ENCODE results near the gene UNCX.

DNA sequence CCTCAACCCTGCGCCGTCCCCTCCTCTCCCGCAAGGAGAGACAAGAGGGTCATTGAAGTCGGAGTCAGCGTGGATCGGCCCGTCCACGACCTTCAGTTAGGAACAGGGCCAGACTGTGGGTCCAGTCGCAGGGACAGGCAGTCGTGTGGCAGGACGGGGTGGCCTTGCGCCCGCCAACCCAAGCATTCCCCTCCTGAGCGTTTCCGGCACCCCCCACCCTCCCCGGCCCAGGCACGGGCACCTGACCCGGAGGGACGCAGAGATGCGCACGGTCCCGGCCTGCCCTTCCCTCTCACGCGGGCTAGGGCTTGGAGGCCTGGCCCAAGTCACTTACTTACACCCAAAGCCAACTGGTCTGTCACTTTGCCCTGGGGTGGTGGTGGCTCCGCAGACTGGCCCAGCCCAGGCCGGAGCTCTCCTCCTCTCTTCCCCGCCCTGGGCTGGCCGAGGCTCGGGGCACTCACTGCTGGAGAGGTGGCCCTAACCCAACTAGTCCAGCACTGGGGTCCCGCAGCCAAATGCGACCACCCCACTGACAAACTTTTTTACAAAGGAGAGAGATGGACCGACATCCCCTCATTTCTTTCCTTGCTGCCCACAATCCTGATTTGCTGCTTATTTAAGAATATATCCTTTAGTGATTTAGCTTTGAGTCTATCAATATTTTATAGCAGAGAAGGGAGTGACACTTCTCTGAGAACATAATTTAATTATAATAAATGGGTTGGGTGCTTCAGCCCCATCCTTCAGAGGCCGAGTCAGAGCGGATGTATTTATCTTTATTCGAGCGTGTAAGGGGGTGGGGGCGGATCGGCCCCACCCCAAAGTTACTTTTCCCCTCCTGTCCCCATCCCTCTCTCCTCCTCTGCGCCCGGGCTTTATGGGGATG, 1.2 kb upstream of the UNCX start:
- TF ChIP-seq, protein P1, sequence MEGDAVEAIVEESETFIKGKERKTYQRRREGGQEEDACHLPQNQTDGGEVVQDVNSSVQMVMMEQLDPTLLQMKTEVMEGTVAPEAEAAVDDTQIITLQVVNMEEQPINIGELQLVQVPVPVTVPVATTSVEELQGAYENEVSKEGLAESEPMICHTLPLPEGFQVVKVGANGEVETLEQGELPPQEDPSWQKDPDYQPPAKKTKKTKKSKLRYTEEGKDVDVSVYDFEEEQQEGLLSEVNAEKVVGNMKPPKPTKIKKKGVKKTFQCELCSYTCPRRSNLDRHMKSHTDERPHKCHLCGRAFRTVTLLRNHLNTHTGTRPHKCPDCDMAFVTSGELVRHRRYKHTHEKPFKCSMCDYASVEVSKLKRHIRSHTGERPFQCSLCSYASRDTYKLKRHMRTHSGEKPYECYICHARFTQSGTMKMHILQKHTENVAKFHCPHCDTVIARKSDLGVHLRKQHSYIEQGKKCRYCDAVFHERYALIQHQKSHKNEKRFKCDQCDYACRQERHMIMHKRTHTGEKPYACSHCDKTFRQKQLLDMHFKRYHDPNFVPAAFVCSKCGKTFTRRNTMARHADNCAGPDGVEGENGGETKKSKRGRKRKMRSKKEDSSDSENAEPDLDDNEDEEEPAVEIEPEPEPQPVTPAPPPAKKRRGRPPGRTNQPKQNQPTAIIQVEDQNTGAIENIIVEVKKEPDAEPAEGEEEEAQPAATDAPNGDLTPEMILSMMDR (IDR thresholded peaks at IDR 0.05; ENCODE audit: insufficient read depth, low read length, poor library complexity, severe bottlenecking), result no peak
- no peak for TF ChIP-seq EZH2phosphoT487 (conservative IDR thresholded peaks at IDR 0.05; ENCODE audit: low read length)
